Subcutaneous abdominal adipose tissue (tissue), 5 donors: Measurements from ENCODE around the gene TNFAIP8L3.
"Not testable (repeated sequence)": the region's sequence is repeated elsewhere in the genome, so short reads cannot be mapped to it uniquely, and the experiment has no call there.

Experiments used
- H3K27ac ChIP-seq: one replicate; pipeline ENCODE4 v1.7.0; 2013; ENCODE audit warnings: low read depth, mild to moderate bottlenecking, inconsistent platforms, low read length, moderate library complexity
- H3K27me3 ChIP-seq, 5 donors: one replicate each; pipeline ENCODE4 v1.7.0; 2013; ENCODE audit warnings: low read length in 5 of 5, inconsistent platforms in 1 of 5; ENCODE audit not compliant: control insufficient read depth in 5 of 5, insufficient read depth in 4 of 5
- H3K36me3 ChIP-seq, 5 donors: one replicate each; pipeline ENCODE4 v1.7.0; 2013; ENCODE audit warnings: low read length in 5 of 5; ENCODE audit not compliant: control insufficient read depth in 5 of 5, insufficient read depth in 5 of 5
- H3K4me1 ChIP-seq, 5 donors: one replicate each; pipeline ENCODE4 v1.7.0; 2013; ENCODE audit warnings: low read length in 5 of 5, mild to moderate bottlenecking in 3 of 5, moderate library complexity in 1 of 5; ENCODE audit not compliant: control insufficient read depth in 5 of 5, insufficient read depth in 5 of 5
- H3K4me3 ChIP-seq, 5 donors: one replicate each; pipeline ENCODE4 v1.7.0; 2013; ENCODE audit warnings: low read length in 5 of 5, low read depth in 1 of 5
- H3K9ac ChIP-seq, 5 donors: one replicate each; pipeline ENCODE4 v1.7.0; 2013; ENCODE audit warnings: low read length in 5 of 5, mild to moderate bottlenecking in 4 of 5, moderate library complexity in 3 of 5
- H3K9me3 ChIP-seq, 5 donors: one replicate each; pipeline ENCODE4 v1.7.0; 2013; ENCODE audit warnings: low read length in 5 of 5; ENCODE audit not compliant: control insufficient read depth in 5 of 5
- donor health status: healthy.
- donor health status: healthy.
- donor health status: healthy.
- donor health status: healthy.
- donor health status: healthy.

Gene TNFAIP8L3

GRCh38 chr15:51094606-51095569 is at the start of gene TNFAIP8L3:
Gene TNFAIP8L3, minus strand, starts transcription at chr15:51094906. Its CDS starts 311 bp downstream, at chr15:51094595.
- peak within 1 kb of the TSS; percentile 38 to 68 (median 63) for H3K4me3 ChIP-seq
- peaks cover 0 to 34% (median 23%) of the 10 kb centered on the region in 5 donors for H3K4me1 ChIP-seq
- no peaks in the 10 kb centered on the region for H3K36me3 ChIP-seq
- H3K9ac ChIP-seq: peak within 1 kb of the TSS in 2 of 5 donors; percentile 14 to 30
- no peak within 1 kb of the TSS for H3K27ac ChIP-seq
- no peaks in the 10 kb centered on the region for H3K9me3 ChIP-seq
- H3K27me3 ChIP-seq: peaks cover 0 to 14% (median 9%) of the 10 kb centered on the region in 5 donors

GRCh38 chr15:51144021-51144532 is 49.4 kb upstream of the TNFAIP8L3 start:
- Histone ChIP-seq H3K27me3 (no peaks in the 10 kb centered on the region), H3K4me1 (no peaks in the 10 kb centered on the region), H3K9ac (no peak overlapping the region), H3K36me3 (no peaks in the 10 kb centered on the region), H3K4me3 (no peak overlapping the region), H3K9me3 (peaks cover 0 to 2% (median 0%) of the 10 kb centered on the region in 5 donors), H3K27ac (no peak overlapping the region)

- not testable (repeated sequence) for H3K4me3 ChIP-seq, H3K9me3 ChIP-seq, H3K27ac ChIP-seq, H3K9ac ChIP-seq, H3K36me3 ChIP-seq, H3K27me3 ChIP-seq, H3K4me1 ChIP-seq
These were observed 45.6 kb upstream of the TNFAIP8L3 start for GRCh38 chr15:51140347-51140746.

- Histone ChIP-seq H3K9me3 (peaks cover 0 to 2% (median 0%) of the 10 kb centered on the region in 5 donors), H3K4me3 (no peak overlapping the region), H3K4me1 (no peaks in the 10 kb centered on the region), H3K27me3 (no peaks in the 10 kb centered on the region), H3K9ac (no peak overlapping the region), H3K36me3 (no peaks in the 10 kb centered on the region), H3K27ac (no peak overlapping the region)
These were observed 44.4 kb upstream of the TNFAIP8L3 start for GRCh38 chr15:51139091-51139490.

- Histone ChIP-seq H3K4me1 (peaks cover 0 to 7% (median 1%) of the 10 kb centered on the region in 5 donors), H3K9ac (no peak overlapping the region), H3K27ac (no peak overlapping the region), H3K4me3 (no peak overlapping the region), H3K36me3 (no peaks in the 10 kb centered on the region), H3K27me3 (no peaks in the 10 kb centered on the region), H3K9me3 (peaks cover 0 to 2% (median 0%) of the 10 kb centered on the region in 5 donors)
These were observed 43.2 kb upstream of the TNFAIP8L3 start for GRCh38 chr15:51137880-51138430.

GRCh38 chr15:51137024-51137423 is 42.3 kb upstream of the TNFAIP8L3 start:
- H3K9me3 ChIP-seq: peaks cover 0 to 2% (median 0%) of the 10 kb centered on the region in 5 donors
- H3K27me3 ChIP-seq: no peaks in the 10 kb centered on the region
- no peak overlapping the region for H3K4me3 ChIP-seq
- no peaks in the 10 kb centered on the region for H3K36me3 ChIP-seq
- no peak overlapping the region for H3K9ac ChIP-seq
- peaks cover 0 to 12% (median 2%) of the 10 kb centered on the region in 5 donors for H3K4me1 ChIP-seq
- H3K27ac ChIP-seq: no peak overlapping the region

- Histone ChIP-seq H3K9me3 (peaks cover 0 to under 1% (median 0%) of the 10 kb centered on the region in 5 donors), H3K27ac (no peak overlapping the region)
These were observed 40.6 kb upstream of the TNFAIP8L3 start for GRCh38 chr15:51135276-51135675.

GRCh38 chr15:51134416-51135199 is 39.9 kb upstream of the TNFAIP8L3 start:
- H3K36me3 ChIP-seq: no peaks in the 10 kb centered on the region
- peaks cover 0 to 12% (median 3%) of the 10 kb centered on the region in 5 donors for H3K4me1 ChIP-seq
- H3K9ac ChIP-seq: no peak overlapping the region
- H3K4me3 ChIP-seq: no peak overlapping the region
- H3K9me3 ChIP-seq: no peaks in the 10 kb centered on the region
- H3K27ac ChIP-seq: no peak overlapping the region
- no peaks in the 10 kb centered on the region for H3K27me3 ChIP-seq

More at GRCh38 chr15:51135276-51135675, 40.6 kb upstream of the TNFAIP8L3 start:
- Histone ChIP-seq H3K9ac (no peak overlapping the region), H3K4me1 (peaks cover 0 to 12% (median 2%) of the 10 kb centered on the region in 5 donors), H3K36me3 (no peaks in the 10 kb centered on the region), H3K4me3 (no peak overlapping the region), H3K27me3 (no peaks in the 10 kb centered on the region)

GRCh38 chr15:51133140-51133765 is 38.5 kb upstream of the TNFAIP8L3 start:
- Histone ChIP-seq H3K9ac (no peak overlapping the region), H3K36me3 (no peaks in the 10 kb centered on the region), H3K9me3 (no peaks in the 10 kb centered on the region), H3K4me3 (no peak overlapping the region), H3K27me3 (no peaks in the 10 kb centered on the region), H3K4me1 (peaks cover 0 to 12% (median 4%) of the 10 kb centered on the region in 5 donors), H3K27ac (no peak overlapping the region)
